GM18870 (cell line): ENCODE data around the gene PDIK1L.
A peak's percentile ranks its signal among the peaks of the same experiment; 100 is the strongest.

Source experiments
- ATAC-seq: cut with Tn5 transposase; IDR thresholded peaks from one replicate; pipeline ENCODE4 v1.9.1; 2021; ENCODE audit warnings: moderate library complexity; ENCODE audit not compliant: unreplicated experiment

The PDIK1L gene

GRCh38 chr1:26169198-26169554 is 57.6 kb downstream of the PDIK1L start:
- no peak for ATAC-seq

GRCh38 chr1:26169669-26170471 is 58.2 kb downstream of the PDIK1L start, which contains the start of gene ZNF593:
TSS of gene ZNF593 (plus strand) at chr1:26169908. CDS start at chr1:26169984, 76 bp downstream.
- ATAC-seq = peak; percentile 62

- ATAC-seq = no peak
Measured at GRCh38 chr1:26170472-26170821, 58.8 kb downstream of the PDIK1L start.

- no peak for ATAC-seq
Measured at GRCh38 chr1:26171084-26172072, 59.8 kb downstream of the PDIK1L start, which contains the start of gene ZNF593OS. TSS of gene ZNF593OS (minus strand) at chr1:26171832. CDS start at chr1:26171661, 171 bp downstream.
